Measurements from ENCODE around the gene XPO5.

DNA sequence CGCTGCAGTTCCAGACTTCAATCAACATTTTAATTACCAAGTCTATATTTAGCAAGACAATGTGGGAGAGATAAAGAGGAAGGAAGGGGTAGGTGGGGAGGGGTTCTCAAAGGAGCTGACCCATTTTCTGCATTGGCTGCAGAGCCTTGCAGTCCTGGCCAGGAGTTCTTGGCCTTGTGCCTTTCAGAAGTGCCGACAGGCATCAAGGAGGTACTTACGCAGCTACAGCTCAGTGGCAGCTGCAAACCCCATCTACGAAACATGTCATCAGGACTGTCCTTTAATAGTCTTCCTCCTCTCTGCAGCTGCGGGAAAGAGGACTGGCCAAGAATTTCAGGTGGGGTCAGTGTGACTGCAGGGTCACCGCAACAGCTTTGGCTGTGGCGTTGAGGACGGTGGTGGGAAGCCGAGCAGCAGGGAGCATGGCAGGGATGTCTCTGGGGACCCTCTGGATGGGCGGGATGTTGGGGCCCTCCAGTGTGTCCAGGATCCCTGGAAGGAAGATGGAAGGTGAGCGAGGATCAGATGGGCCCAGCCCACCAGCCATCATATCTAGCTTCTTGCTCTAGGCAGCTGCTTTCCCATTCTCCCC lies 63.9 kb downstream of the XPO5 start:
- TF ChIP-seq YY1 (IDR thresholded peaks at IDR 0.05; ENCODE audit: insufficient read depth, insufficient read length) (no peak), ZNF274 (IDR thresholded peaks at IDR 0.05; ENCODE audit: low read depth, low read length) (no peak)
